Stimulated activated CD8-positive, alpha-beta memory T cell treated with anti-CD3 and anti-CD28 coated beads, Interleukin-4, amount 100 ng/mL, for 1 hour (primary cell): ENCODE measurements around the gene ADGRB3.
"Not testable (repeated sequence)": the region's sequence is repeated elsewhere in the genome, so short reads cannot be mapped to it uniquely, and the experiment has no call there.

ENCODE experiments used
- DNase-seq, 2 donors: peaks; one replicate each; pipeline ENCODE4 v3.0.0-alpha.2; 2020; ENCODE audit warnings: low read depth in 2 of 2, low spot score in 1 of 2

Gene ADGRB3

GRCh38 chr6:68649669-68650068 is 14.6 kb downstream of the ADGRB3 start:
- no peak for DNase-seq

GRCh38 chr6:68650142-68650541 is 15.1 kb downstream of the ADGRB3 start:
- no peak for DNase-seq

GRCh38 chr6:68651011-68651985 is 16.2 kb downstream of the ADGRB3 start:
- DNase-seq = no peak

GRCh38 chr6:68652117-68652536 is 17.0 kb downstream of the ADGRB3 start:
- no peak for DNase-seq

GRCh38 chr6:68653074-68653705 is 18.1 kb downstream of the ADGRB3 start:
- no peak for DNase-seq

GRCh38 chr6:68653706-68654089 is 18.6 kb downstream of the ADGRB3 start:
- no peak for DNase-seq

GRCh38 chr6:68654134-68654533 is 19.1 kb downstream of the ADGRB3 start:
- no peak for DNase-seq

- no peak for DNase-seq
Observed at GRCh38 chr6:68655028-68655427, 19.9 kb downstream of the ADGRB3 start.

- no peak for DNase-seq
Observed at GRCh38 chr6:68657374-68658139, 22.5 kb downstream of the ADGRB3 start.

GRCh38 chr6:68658338-68658737 is 23.3 kb downstream of the ADGRB3 start:
- DNase-seq = no peak

GRCh38 chr6:68673255-68673654 is 38.2 kb downstream of the ADGRB3 start:
- DNase-seq = no peak

GRCh38 chr6:68675548-68675947 is 40.5 kb downstream of the ADGRB3 start:
- no peak for DNase-seq

- not testable (repeated sequence) for DNase-seq
Observed at GRCh38 chr6:68676094-68676493, 41.0 kb downstream of the ADGRB3 start.

GRCh38 chr6:68677058-68677457 is 42.0 kb downstream of the ADGRB3 start:
- no peak for DNase-seq

- DNase-seq = no peak
Observed at GRCh38 chr6:68679399-68679798, 44.3 kb downstream of the ADGRB3 start.

- no peak for DNase-seq
Observed at GRCh38 chr6:68680264-68680663, 45.2 kb downstream of the ADGRB3 start.

- DNase-seq = no peak
Observed at GRCh38 chr6:68689910-68690309, 54.8 kb downstream of the ADGRB3 start.

GRCh38 chr6:68691120-68691519 is 56.0 kb downstream of the ADGRB3 start:
- no peak for DNase-seq

GRCh38 chr6:68693271-68693670 is 58.2 kb downstream of the ADGRB3 start:
- DNase-seq = no peak

GRCh38 chr6:68695403-68695802 is 60.3 kb downstream of the ADGRB3 start:
- DNase-seq = no peak

GRCh38 chr6:68695838-68696237 is 60.8 kb downstream of the ADGRB3 start:
- no peak for DNase-seq

GRCh38 chr6:68697394-68697793 is 62.3 kb downstream of the ADGRB3 start:
- no peak for DNase-seq
